ENCODE results near the gene LYPD8. TPM values are rescaled to one million over a fixed set of nuclear protein-coding genes. Genes with fewer than 3 reads are reported as not detected.

LYPD8 gene
- total RNA-seq, 1 donor from 2014 or later: not detected

- intact Hi-C loops (cut with micrococcal nuclease): no loop called here
- no peak for DNase-seq
- Mint-ChIP-seq H3K4me3 (no peak overlapping the region), H3K36me3 (ENCODE audit: low read depth) (no peaks in the 10 kb centered on the region), H3K4me1 (no peaks in the 10 kb centered on the region), H3K27me3 (no peaks in the 10 kb centered on the region), H3K27ac (no peak overlapping the region), H3K9me3 (no peaks in the 10 kb centered on the region)
Measured at GRCh38 chr1:248704606-248705005, 51.0 kb downstream of the LYPD8 start.

- no peak for DNase-seq
- Mint-ChIP-seq H3K4me1 (no peaks in the 10 kb centered on the region), H3K4me3 (no peak overlapping the region), H3K9me3 (no peaks in the 10 kb centered on the region), H3K27ac (no peak overlapping the region), H3K27me3 (no peaks in the 10 kb centered on the region), H3K36me3 (ENCODE audit: low read depth) (no peaks in the 10 kb centered on the region)
- intact Hi-C loops (cut with micrococcal nuclease): no loop called here
Measured at GRCh38 chr1:248703674-248704073, 51.9 kb downstream of the LYPD8 start.

- DNase-seq: no peak
- H3K27me3 Mint-ChIP-seq: no peaks in the 10 kb centered on the region
- H3K27ac Mint-ChIP-seq: no peak within 1 kb of the TSS
- no peaks in the 10 kb centered on the region for H3K4me1 Mint-ChIP-seq
- H3K9me3 Mint-ChIP-seq: no peaks in the 10 kb centered on the region
- H3K4me3 Mint-ChIP-seq: no peak within 1 kb of the TSS
- intact Hi-C loops (cut with micrococcal nuclease): no loop called here
- H3K36me3 Mint-ChIP-seq (ENCODE audit: low read depth): no peaks in the 10 kb centered on the region
Measured at GRCh38 chr1:248702714-248703113, 52.8 kb downstream of the LYPD8 start, which contains the start of gene OR14I1. Gene OR14I1 (minus strand): TSS chr1:248702766.

GRCh38 chr1:248699099-248699498, 56.5 kb downstream of the LYPD8 start:
- Mint-ChIP-seq H3K4me1 (no peaks in the 10 kb centered on the region), H3K27me3 (no peaks in the 10 kb centered on the region), H3K36me3 (ENCODE audit: low read depth) (no peaks in the 10 kb centered on the region), H3K27ac (no peak overlapping the region), H3K9me3 (no peaks in the 10 kb centered on the region), H3K4me3 (no peak overlapping the region)
- intact Hi-C loops (cut with micrococcal nuclease): no loop called here
- no peak for DNase-seq

GRCh38 chr1:248697907-248698306, 57.7 kb downstream of the LYPD8 start:
- Mint-ChIP-seq H3K4me3 (no peak overlapping the region), H3K36me3 (ENCODE audit: low read depth) (no peaks in the 10 kb centered on the region)

GRCh38 chr1:248696774-248697173, 58.8 kb downstream of the LYPD8 start:
- intact Hi-C loops (cut with micrococcal nuclease): no loop called here
- no peak overlapping the region for H3K4me3 Mint-ChIP-seq
- H3K27me3 Mint-ChIP-seq: no peaks in the 10 kb centered on the region
- peaks cover 5% of the 10 kb centered on the region for H3K9me3 Mint-ChIP-seq
- H3K27ac Mint-ChIP-seq: no peak overlapping the region
- no peaks in the 10 kb centered on the region for H3K4me1 Mint-ChIP-seq
- no peak for DNase-seq
- no peaks in the 10 kb centered on the region for H3K36me3 Mint-ChIP-seq (ENCODE audit: low read depth)

More at GRCh38 chr1:248697907-248698306, 57.7 kb downstream of the LYPD8 start:
- DNase-seq: no peak
- Mint-ChIP-seq H3K27me3 (no peaks in the 10 kb centered on the region), H3K27ac (no peak overlapping the region), H3K9me3 (no peaks in the 10 kb centered on the region), H3K4me1 (no peaks in the 10 kb centered on the region)
- intact Hi-C loops (cut with micrococcal nuclease): no loop called here

- H3K27me3 Mint-ChIP-seq: no peaks in the 10 kb centered on the region
- H3K27ac Mint-ChIP-seq: no peak overlapping the region
- no peak overlapping the region for H3K4me3 Mint-ChIP-seq
- H3K4me1 Mint-ChIP-seq: no peaks in the 10 kb centered on the region
- H3K9me3 Mint-ChIP-seq: peaks cover 5% of the 10 kb centered on the region
- H3K36me3 Mint-ChIP-seq (ENCODE audit: low read depth): no peaks in the 10 kb centered on the region
- no peak for DNase-seq
- intact Hi-C loops (cut with micrococcal nuclease): no loop called here
Measured at GRCh38 chr1:248696261-248696660, 59.3 kb downstream of the LYPD8 start.

- Mint-ChIP-seq H3K36me3 (ENCODE audit: low read depth) (no peaks in the 10 kb centered on the region), H3K27ac (no peak overlapping the region), H3K4me1 (no peaks in the 10 kb centered on the region), H3K9me3 (peaks cover 5% of the 10 kb centered on the region), H3K27me3 (no peaks in the 10 kb centered on the region), H3K4me3 (no peak overlapping the region)
- intact Hi-C loops (cut with micrococcal nuclease): no loop called here
- no peak for DNase-seq
Measured at GRCh38 chr1:248695451-248696132, 60.0 kb downstream of the LYPD8 start.

- no peaks in the 10 kb centered on the region for H3K27me3 Mint-ChIP-seq
- intact Hi-C loops (cut with micrococcal nuclease): no loop called here
- peaks cover 5% of the 10 kb centered on the region for H3K9me3 Mint-ChIP-seq
- H3K4me1 Mint-ChIP-seq: peaks cover 4% of the 10 kb centered on the region
- DNase-seq: no peak
- no peak overlapping the region for H3K27ac Mint-ChIP-seq
- H3K36me3 Mint-ChIP-seq (ENCODE audit: low read depth): no peaks in the 10 kb centered on the region
- no peak overlapping the region for H3K4me3 Mint-ChIP-seq
Measured at GRCh38 chr1:248691567-248692155, 63.9 kb downstream of the LYPD8 start.

Other genes starting within 250 kb of the LYPD8 start
- not detected in 2 replicates for gene OR2G6, start 247.7 kb downstream of the LYPD8 start, total RNA-seq
- gene OR2T29, start 193.0 kb downstream of the LYPD8 start, total RNA-seq: not detected in 2 replicates
- not detected in 2 replicates for gene OR2T34, start 181.0 kb downstream of the LYPD8 start, total RNA-seq
- gene OR2T10, start 158.1 kb downstream of the LYPD8 start, total RNA-seq: not detected in 2 replicates
- not detected in 2 replicates for gene OR2T11, start 120.7 kb downstream of the LYPD8 start, total RNA-seq
- gene OR2T35, start 110.5 kb downstream of the LYPD8 start, total RNA-seq: not detected in 2 replicates
- gene OR2T27, start 100.2 kb downstream of the LYPD8 start, total RNA-seq: not detected in 2 replicates
- not detected in 2 replicates for gene OR14I1, start 53.0 kb downstream of the LYPD8 start, total RNA-seq
- gene SH3BP5L, start 70.2 kb upstream of the LYPD8 start, total RNA-seq: 27.5 and 28.2 TPM in 2 replicates
- gene ZNF672, start 82.5 kb upstream of the LYPD8 start, total RNA-seq: 44.0 and 48.8 TPM in 2 replicates
- gene ZNF692, start 103.3 kb upstream of the LYPD8 start, total RNA-seq: 94.9 and 100 TPM in 2 replicates
- 7.4 and 7.6 TPM in 2 replicates for gene PGBD2, start 150.5 kb upstream of the LYPD8 start, total RNA-seq

Measured in activated CD4-positive, alpha-beta T cell treated with anti-CD3 and anti-CD28 coated beads, Interleukin-2, amount 10 ng/mL, durations not matched to agents 24 days and 14 days (primary cell).